Measurements from ENCODE around the gene FOXC2. TPM values are rescaled to one million over a fixed set of nuclear protein-coding genes. Genes with fewer than 3 reads are reported as not detected.

The FOXC2 gene
- total RNA-seq, 6 experiments from 2014 or later = 0.20 TPM; not detected in 5

GRCh38 chr16:86594721-86595120, 28.1 kb downstream of the FOXC2 start:
- Histone ChIP-seq H3K4me3 (no peak overlapping the region), H3K36me3 (no peaks in the 10 kb centered on the region), H3K27me3 (no peaks in the 10 kb centered on the region), H3K9me3 (no peaks in the 10 kb centered on the region), H3K27ac (no peak overlapping the region), H3K4me1 (no peaks in the 10 kb centered on the region)
- ATAC-seq (no peak), DNase-seq (no peak)
- 49% methylated on average over 8 of the region's 8 CpGs for WGBS (ENCODE audit: insufficient coverage, low coverage, low lambda C conversion rate, missing lambda C conversion rate)
- TF ChIP-seq POLR2A (IDR thresholded peaks at IDR 0.05) = no peak
- TF ChIP-seq CTCF (IDR thresholded peaks at IDR 0.05) = no peak
- intact Hi-C loops (cut with DNase I) = no loop called here

GRCh38 chr16:86595983-86596605, 29.5 kb downstream of the FOXC2 start:
- intact Hi-C loops (cut with DNase I) = no loop called here
- WGBS (ENCODE audit: insufficient coverage, low coverage, low lambda C conversion rate, missing lambda C conversion rate) = 45% methylated on average over 6 of the region's 10 CpGs
- no peak overlapping the region for H3K4me3 ChIP-seq
- H3K9me3 ChIP-seq = no peaks in the 10 kb centered on the region
- DNase-seq = no peak
- ATAC-seq = no peak
- H3K27ac ChIP-seq = no peak overlapping the region
- H3K36me3 ChIP-seq = no peaks in the 10 kb centered on the region
- H3K4me1 ChIP-seq = no peaks in the 10 kb centered on the region
- TF ChIP-seq CTCF (IDR thresholded peaks at IDR 0.05) (no peak), POLR2A (IDR thresholded peaks at IDR 0.05) (no peak)
- H3K27me3 ChIP-seq = no peaks in the 10 kb centered on the region

GRCh38 chr16:86597126-86597879, 30.7 kb downstream of the FOXC2 start:
- Histone ChIP-seq H3K9me3 (no peaks in the 10 kb centered on the region), H3K27me3 (no peaks in the 10 kb centered on the region), H3K4me3 (no peak overlapping the region), H3K27ac (no peak overlapping the region), H3K4me1 (no peaks in the 10 kb centered on the region), H3K36me3 (no peaks in the 10 kb centered on the region)
- TF ChIP-seq POLR2A (IDR thresholded peaks at IDR 0.05) (no peak), CTCF (IDR thresholded peaks at IDR 0.05) (no peak)
- intact Hi-C loops (cut with DNase I) = no loop called here
- ATAC-seq (no peak), DNase-seq (no peak)
- 65% methylated on average over 12 of the region's 18 CpGs for WGBS (ENCODE audit: insufficient coverage, low coverage, low lambda C conversion rate, missing lambda C conversion rate)

GRCh38 chr16:86597880-86598606, 31.4 kb downstream of the FOXC2 start:
- 32% methylated on average over 7 of the region's 7 CpGs for WGBS (ENCODE audit: insufficient coverage, low coverage, low lambda C conversion rate, missing lambda C conversion rate)
- TF ChIP-seq POLR2A (IDR thresholded peaks at IDR 0.05) (no peak), CTCF (IDR thresholded peaks at IDR 0.05) (no peak)
- DNase-seq = no peak
- no peaks in the 10 kb centered on the region for H3K36me3 ChIP-seq
- intact Hi-C loops (cut with DNase I) = no loop called here
- H3K4me1 ChIP-seq = no peaks in the 10 kb centered on the region
- no peak overlapping the region for H3K27ac ChIP-seq
- no peak overlapping the region for H3K4me3 ChIP-seq
- no peaks in the 10 kb centered on the region for H3K9me3 ChIP-seq
- no peak for ATAC-seq
- no peaks in the 10 kb centered on the region for H3K27me3 ChIP-seq
